Spinal cord (tissue), 10 donors: ENCODE measurements around the gene PNMA6A. TPM values are rescaled to one million over a fixed set of nuclear protein-coding genes. Genes with fewer than 3 reads are reported as not detected.
"Not testable (repeated sequence)": the region's sequence is repeated elsewhere in the genome, so short reads cannot be mapped to it uniquely, and the experiment has no call there.

Source experiments
- DNase-seq, 6 donors: peaks; one replicate each; pipeline versions ENCODE4 v3.0.0 to v3.0.0-alpha.2; 2013 to 2015; ENCODE audit warnings: low spot score in 6 of 6, low read depth in 4 of 6
- H3K27ac ChIP-seq: one replicate; pipeline ENCODE4 v1.5.1; 2013; ENCODE audit warnings: low read depth, low read length, control low read depth
- H3K27me3 ChIP-seq: one replicate; pipeline ENCODE4 v1.6.1; 2013; ENCODE audit warnings: low read length; ENCODE audit not compliant: control insufficient read depth, insufficient read depth
- H3K36me3 ChIP-seq: one replicate; pipeline ENCODE4 v1.6.1; 2013; ENCODE audit warnings: low read length; ENCODE audit not compliant: control insufficient read depth, insufficient read depth
- H3K4me1 ChIP-seq: one replicate; pipeline ENCODE4 v1.6.1; 2013; ENCODE audit warnings: low read length; ENCODE audit not compliant: control insufficient read depth, insufficient read depth
- H3K4me3 ChIP-seq: one replicate; pipeline ENCODE4 v1.5.1; 2013; ENCODE audit warnings: low read depth, low read length, control low read depth
- H3K9me3 ChIP-seq: one replicate; pipeline ENCODE4 v1.6.1; 2013; ENCODE audit warnings: low read length; ENCODE audit not compliant: control insufficient read depth, insufficient read depth
- WGBS: methylation state at CpG from one replicate; pipeline ENCODE4 v1.1.5; 2013; ENCODE audit warnings: missing lambda C conversion rate; ENCODE audit not compliant: insufficient coverage; 5-methylcytosine and 5-hydroxymethylcytosine counted together
- polyA plus RNA-seq, 2 donors: library from polyadenylated mRNA; unstranded; fragments of 120-200 nt; gene quantifications; one replicate each; pipeline ENCODE4 v1.2.1, GENCODE V29; 2013; ENCODE audit not compliant: insufficient read length in 2 of 2
- total RNA-seq, 2 donors: library from RNA; depleted of rRNA in 1 of 2; stranded (reverse); fragments of 120-200 nt in 1 of 2; fragments of >200 nt in 1 of 2; gene quantifications; one replicate each; pipeline versions ENCODE4 v1.2.3 to v1.2.4, GENCODE V29; 2013 to 2014
- donor health status: healthy.

The PNMA6A gene
- total and polyA plus RNA-seq, 4 donors = 16.3 to 47.1 (median 31.2) TPM

GRCh38 chrX:153073331-153073730 lies 1.1 kb downstream of the PNMA6A start:
- not testable (repeated sequence) for H3K9me3 ChIP-seq, H3K4me3 ChIP-seq, H3K27me3 ChIP-seq, H3K27ac ChIP-seq, DNase-seq
- Histone ChIP-seq H3K36me3 (peaks cover 12% of the 10 kb centered on the region), H3K4me1 (peaks cover 12% of the 10 kb centered on the region)
- WGBS = no CpG with 5 or more reads among the region's 29 CpGs

DNA sequence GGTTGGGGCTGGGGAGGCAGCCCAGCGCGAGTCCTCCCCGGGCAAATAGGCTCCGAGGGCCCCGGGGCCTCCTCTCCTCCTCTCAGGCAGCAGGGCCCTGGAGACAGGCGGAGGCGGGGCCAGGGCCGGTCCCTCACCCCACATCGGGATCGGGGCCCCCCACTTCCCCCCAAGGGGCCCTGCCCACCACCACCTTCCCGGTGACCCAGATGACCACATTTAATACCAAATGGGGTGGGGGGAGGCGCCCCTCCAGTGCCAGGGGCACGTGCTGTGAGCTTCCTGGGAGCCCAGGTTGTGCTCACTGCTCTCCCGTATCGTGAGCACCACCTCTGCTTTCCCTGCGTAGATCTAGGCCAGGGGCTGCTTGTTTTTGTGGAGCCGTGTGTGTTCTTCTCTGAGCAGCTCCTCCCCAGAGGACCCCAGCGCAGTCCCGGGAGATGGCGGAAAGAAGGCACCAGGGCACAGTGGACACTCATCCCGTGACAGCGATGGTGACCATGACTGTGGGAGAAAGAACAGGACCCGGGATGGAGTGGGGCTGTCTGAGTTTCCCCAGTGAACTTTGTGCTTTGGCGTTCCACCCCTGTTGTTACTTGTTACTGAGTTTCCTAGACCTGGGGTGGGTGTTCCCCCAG lies 2.1 kb downstream of the PNMA6A start:
- 80% methylated on average over 13 of the region's 24 CpGs for whole genome bisulfite sequencing
- no peak overlapping the region for H3K27ac ChIP-seq

DNA sequence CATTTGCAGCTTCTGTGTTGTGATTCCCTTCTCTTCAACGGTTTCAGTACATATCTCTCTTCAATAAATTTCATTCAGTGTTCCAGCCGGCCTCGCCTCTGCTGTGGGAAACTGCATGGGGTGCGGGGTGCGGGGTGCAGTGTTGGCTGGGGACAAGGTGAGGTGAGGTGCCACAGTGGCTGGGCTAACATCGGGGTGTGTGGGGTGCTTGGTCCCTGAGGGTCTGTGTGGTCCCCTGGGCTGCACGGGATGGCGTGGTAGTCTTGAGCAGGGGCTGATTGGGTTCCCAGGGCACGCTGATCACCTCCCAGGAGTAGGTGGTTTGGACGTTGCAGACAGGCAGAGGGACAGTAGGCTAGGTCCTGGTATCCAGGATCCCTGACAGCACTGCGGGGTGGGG lies 2.7 kb downstream of the PNMA6A start:
- Histone ChIP-seq H3K27ac (no peak overlapping the region), H3K36me3 (peaks cover 12% of the 10 kb centered on the region), H3K4me3 (no peak overlapping the region), H3K9me3 (no peaks in the 10 kb centered on the region), H3K27me3 (no peaks in the 10 kb centered on the region), H3K4me1 (peaks cover 12% of the 10 kb centered on the region)
- 81% methylated on average over 8 of the region's 11 CpGs for WGBS
- no peak for DNase-seq

More for the DNA sequence above, 2.1 kb downstream of the PNMA6A start:
- H3K27me3 ChIP-seq = no peaks in the 10 kb centered on the region
- peaks cover 12% of the 10 kb centered on the region for H3K36me3 ChIP-seq
- H3K9me3 ChIP-seq = no peaks in the 10 kb centered on the region
- H3K4me3 ChIP-seq = no peak overlapping the region
- peaks cover 12% of the 10 kb centered on the region for H3K4me1 ChIP-seq
- no peak for DNase-seq

GRCh38 chrX:153075366-153075765 lies 3.1 kb downstream of the PNMA6A start:
- no peak for DNase-seq
- Histone ChIP-seq H3K27ac (no peak overlapping the region), H3K4me1 (peaks cover 12% of the 10 kb centered on the region), H3K27me3 (no peaks in the 10 kb centered on the region), H3K9me3 (no peaks in the 10 kb centered on the region), H3K36me3 (peaks cover 12% of the 10 kb centered on the region), H3K4me3 (no peak overlapping the region)
- WGBS = 80% methylated on average over 1 of the region's 14 CpGs

GRCh38 chrX:153077437-153078135 lies 5.3 kb downstream of the PNMA6A start:
- no CpG with 5 or more reads among the region's 76 CpGs for WGBS
- not testable (repeated sequence) for H3K9me3 ChIP-seq, H3K4me3 ChIP-seq, H3K27ac ChIP-seq, H3K27me3 ChIP-seq, DNase-seq
- Histone ChIP-seq H3K4me1 (peaks cover 12% of the 10 kb centered on the region), H3K36me3 (peaks cover 12% of the 10 kb centered on the region)

- not testable (repeated sequence) for H3K4me1 ChIP-seq, H3K27me3 ChIP-seq, H3K9me3 ChIP-seq, H3K4me3 ChIP-seq, H3K27ac ChIP-seq, DNase-seq, H3K36me3 ChIP-seq
- no CpG with 5 or more reads among the region's 23 CpGs for WGBS
These were observed 11.1 kb downstream of the PNMA6A start for GRCh38 chrX:153083238-153083923.

GRCh38 chrX:153102418-153102817 lies 30.2 kb downstream of the PNMA6A start:
- no peaks in the 10 kb centered on the region for H3K27me3 ChIP-seq
- 58% methylated on average over 3 of the region's 3 CpGs for WGBS
- no peaks in the 10 kb centered on the region for H3K36me3 ChIP-seq
- H3K27ac ChIP-seq = no peak overlapping the region
- no peaks in the 10 kb centered on the region for H3K4me1 ChIP-seq
- H3K4me3 ChIP-seq = no peak overlapping the region
- H3K9me3 ChIP-seq = peaks cover 1% of the 10 kb centered on the region
- DNase-seq = no peak

DNA sequence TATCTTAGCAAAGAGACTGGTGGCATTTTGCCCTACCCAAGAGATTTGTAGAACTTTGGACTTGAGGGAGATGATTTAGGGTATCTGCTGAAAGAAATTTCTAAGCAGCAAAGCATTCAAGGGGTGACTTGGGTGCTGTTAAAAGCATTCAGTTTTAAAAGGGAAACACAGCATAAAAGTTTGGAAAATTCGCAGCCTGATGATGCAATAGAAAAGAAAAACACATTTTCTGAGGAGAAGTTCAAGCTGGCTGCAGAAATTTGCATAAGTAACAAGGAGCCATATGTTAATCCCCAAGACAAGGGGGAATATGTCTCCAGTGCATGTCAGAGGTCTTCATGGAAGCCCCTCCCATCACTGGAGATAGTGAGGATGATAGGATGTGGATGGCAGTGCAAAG lies 32.7 kb downstream of the PNMA6A start:
- H3K4me3 ChIP-seq, H3K9me3 ChIP-seq, H3K4me1 ChIP-seq, H3K36me3 ChIP-seq, H3K27ac ChIP-seq, DNase-seq, H3K27me3 ChIP-seq: not testable (repeated sequence)
- WGBS = no CpG with 5 or more reads among the region's 1 CpG

DNA sequence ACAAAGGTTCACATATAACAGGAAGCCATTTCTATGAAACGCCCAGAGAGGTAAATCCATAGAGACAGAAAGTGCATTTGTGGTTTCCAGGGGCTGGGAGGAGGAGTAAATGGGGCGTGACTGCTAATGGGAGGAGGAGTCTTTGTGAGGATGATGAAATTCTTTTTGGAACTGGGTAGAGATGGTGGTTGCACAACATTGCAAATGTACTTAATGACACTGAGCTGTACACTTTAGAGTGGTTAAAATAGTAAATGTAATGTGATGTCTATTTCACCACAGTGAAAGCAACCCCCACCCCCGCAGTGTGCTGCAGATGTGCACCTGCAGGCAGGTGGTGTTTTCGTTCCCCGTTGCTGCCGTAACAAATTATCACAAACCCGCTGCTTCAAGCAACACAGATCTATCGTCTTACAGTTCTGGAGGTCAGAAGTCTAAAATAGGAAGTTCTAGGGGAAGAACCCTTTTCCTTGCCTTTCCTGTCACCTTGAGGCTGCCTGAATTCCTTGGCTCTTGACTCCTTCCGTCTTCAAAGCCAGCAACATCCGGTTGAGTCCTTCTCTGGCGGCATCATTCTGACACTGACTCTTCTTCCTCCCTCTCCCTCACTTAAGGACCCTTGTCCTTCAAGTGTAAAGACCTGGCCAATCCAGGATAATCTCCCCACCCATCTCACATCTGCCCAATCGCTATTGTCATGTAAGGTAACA lies 34.0 kb downstream of the PNMA6A start:
- H3K27me3 ChIP-seq, H3K9me3 ChIP-seq, H3K27ac ChIP-seq, H3K36me3 ChIP-seq, DNase-seq, H3K4me3 ChIP-seq, H3K4me1 ChIP-seq: not testable (repeated sequence)
- no CpG with 5 or more reads among the region's 12 CpGs for WGBS
